GM19452 (cell line): ENCODE data around the gene CLEC16A.
A peak's percentile ranks its signal among the peaks of the same experiment; 100 is the strongest.

ENCODE experiments used
- ATAC-seq: cut with Tn5 transposase; IDR thresholded peaks from one replicate; pipeline ENCODE4 v1.9.1; 2021; ENCODE audit not compliant: unreplicated experiment

The CLEC16A gene

GRCh38 chr16:11167581-11167980 is 223.2 kb downstream of the CLEC16A start:
- no peak for ATAC-seq

GRCh38 chr16:11168386-11169051 is 224.2 kb downstream of the CLEC16A start:
- no peak for ATAC-seq

- ATAC-seq, result no peak
Observed at GRCh38 chr16:11169641-11170040, 225.3 kb downstream of the CLEC16A start.

GRCh38 chr16:11170201-11170600 is 225.8 kb downstream of the CLEC16A start:
- ATAC-seq, result no peak

- no peak for ATAC-seq
Observed at GRCh38 chr16:11170696-11171447, 226.5 kb downstream of the CLEC16A start.

- ATAC-seq, result no peak
Observed at GRCh38 chr16:11171448-11171709, 227.0 kb downstream of the CLEC16A start.

- no peak for ATAC-seq
Observed at GRCh38 chr16:11171757-11172299, 227.5 kb downstream of the CLEC16A start.

DNA sequence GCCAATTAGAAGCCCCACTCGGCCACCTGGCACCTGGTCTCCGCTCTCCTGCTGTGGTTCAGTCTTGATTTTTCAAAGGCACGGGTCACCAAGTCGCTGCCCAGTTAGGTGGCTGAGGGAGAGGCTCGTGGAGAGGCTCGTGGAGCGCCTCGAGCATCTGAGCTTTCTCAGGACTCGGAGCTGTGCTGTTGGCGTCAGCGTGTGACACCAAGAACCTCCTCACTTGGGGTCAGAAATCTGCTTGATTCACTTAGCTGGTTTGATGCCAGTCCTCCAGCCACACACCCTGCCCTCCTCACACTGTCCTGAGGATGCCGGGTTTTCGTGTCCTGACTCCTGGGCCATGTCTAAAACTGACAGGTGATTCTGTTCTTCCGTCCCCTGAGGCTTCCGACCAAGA is 229.1 kb downstream of the CLEC16A start:
- ATAC-seq, result no peak

- ATAC-seq, result no peak
Observed at GRCh38 chr16:11174141-11174540, 229.8 kb downstream of the CLEC16A start.

DNA sequence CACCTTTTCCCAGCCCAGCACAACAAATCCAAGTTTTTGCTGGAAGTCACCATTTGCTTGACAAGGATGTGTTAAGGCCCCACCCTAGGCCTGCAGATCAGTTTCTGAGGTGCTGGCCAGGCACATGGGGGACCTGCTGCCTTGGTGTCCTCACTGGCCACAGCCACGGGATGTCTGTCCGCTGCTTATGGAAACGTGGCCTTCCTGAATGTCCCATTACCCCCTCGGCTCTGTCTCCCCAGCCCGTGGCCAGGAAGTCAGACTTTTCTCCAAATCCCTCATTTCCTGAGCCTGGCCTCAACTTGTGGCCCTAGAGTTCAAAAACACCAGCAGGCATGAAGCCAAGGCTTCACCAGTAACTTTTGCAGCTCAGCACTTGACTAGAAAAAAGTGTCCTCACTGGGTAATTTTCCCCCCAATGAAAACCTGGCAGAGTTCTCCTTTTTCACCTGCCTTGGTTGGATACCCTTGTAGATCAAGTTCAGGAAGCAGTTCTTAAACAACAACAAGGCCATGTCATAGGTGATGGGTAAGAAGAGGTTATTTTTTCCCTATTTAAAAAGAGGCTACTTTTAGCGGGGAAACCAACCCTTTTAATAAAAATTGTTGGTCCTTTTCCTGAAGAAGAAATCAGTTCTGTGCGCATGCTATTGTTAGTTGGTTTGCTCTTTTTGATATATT is 230.9 kb downstream of the CLEC16A start:
- no peak for ATAC-seq

DNA sequence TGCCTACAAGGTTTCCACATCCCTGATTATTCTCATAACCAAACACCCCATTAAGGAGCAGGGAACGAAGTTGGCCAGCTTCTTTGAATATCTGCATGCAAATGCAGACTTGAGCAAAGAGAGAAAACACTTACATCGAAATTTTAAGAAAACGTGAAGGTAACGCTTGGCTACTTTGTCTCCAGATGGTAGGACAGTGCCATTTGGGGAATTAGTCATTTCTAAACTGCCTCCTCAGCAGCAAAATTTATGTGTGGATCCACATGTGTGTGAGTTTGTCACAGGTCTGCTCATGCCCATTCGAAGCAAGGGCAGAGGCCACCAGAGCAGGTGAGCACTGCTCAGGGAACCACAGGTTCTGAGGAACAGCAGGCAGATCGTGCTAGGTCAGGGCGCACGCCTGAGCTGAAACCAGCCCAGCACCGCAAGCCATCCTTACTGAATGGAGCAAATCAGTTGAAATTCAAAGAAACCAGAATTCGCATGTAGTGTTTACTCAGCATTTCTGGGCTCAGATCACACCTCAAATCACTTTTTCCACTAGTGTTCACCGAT is 231.5 kb downstream of the CLEC16A start:
- peak; percentile 55 for ATAC-seq

GRCh38 chr16:11177578-11178160 is 233.3 kb downstream of the CLEC16A start:
- no peak for ATAC-seq

- no peak for ATAC-seq
Observed at GRCh38 chr16:11178424-11178823, 234.1 kb downstream of the CLEC16A start.

DNA sequence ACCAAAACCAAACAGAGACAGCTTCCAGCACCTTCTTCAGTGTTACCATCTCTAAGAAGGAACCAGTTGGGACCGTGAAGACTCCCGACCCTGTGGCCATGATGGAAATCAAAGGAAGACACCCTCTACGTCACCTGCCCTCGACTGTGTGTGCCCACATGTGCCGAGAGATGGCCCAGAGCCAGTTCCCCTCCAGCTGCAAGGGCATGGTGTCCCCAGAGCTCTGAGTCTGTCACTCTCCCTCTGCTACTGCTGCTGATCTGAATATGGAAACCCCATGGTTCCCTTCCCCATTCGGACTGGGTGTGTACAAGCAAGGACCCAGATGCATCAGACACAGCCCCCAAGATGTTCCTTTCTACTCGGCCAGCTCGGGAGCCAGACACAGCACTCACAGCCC is 235.2 kb downstream of the CLEC16A start:
- no peak for ATAC-seq

GRCh38 chr16:11180489-11180888 is 236.1 kb downstream of the CLEC16A start:
- ATAC-seq, result no peak

DNA sequence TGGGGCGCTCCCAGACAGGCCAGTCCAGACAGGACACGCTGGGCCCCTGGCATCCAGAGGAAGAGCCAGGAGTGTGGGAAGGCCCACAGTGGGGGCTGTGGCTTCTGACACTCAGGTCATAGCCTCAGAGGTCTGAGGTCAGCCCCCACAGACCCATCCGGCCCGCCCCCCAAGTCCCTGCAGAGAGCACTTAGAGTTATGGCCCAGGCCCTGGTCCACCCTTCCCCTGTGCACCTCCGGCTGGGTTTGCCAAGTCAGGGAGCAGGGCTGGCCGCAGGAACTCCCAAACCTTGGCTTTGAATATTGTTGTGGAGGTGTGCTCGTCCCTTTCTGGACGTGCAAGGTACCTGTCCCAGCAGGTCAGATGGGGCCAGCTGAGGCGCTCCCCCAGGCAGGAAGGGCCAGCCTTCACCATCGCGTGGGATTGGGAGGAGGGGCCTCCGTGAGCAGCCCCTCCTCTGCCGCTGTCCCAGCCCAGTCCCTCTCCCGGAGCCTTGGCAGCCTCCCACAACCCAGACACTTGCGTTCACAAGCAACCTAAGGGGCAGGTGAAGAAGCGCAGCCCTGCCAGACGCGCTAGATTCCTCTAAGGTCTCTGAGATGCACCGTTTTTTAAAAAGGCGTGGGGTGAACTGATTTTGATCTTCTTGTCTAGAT is 237.0 kb downstream of the CLEC16A start:
- no peak for ATAC-seq

GRCh38 chr16:11181899-11182279 is 237.5 kb downstream of the CLEC16A start:
- ATAC-seq, result no peak

- no peak for ATAC-seq
Observed at GRCh38 chr16:11182411-11182810, 238.0 kb downstream of the CLEC16A start.

DNA sequence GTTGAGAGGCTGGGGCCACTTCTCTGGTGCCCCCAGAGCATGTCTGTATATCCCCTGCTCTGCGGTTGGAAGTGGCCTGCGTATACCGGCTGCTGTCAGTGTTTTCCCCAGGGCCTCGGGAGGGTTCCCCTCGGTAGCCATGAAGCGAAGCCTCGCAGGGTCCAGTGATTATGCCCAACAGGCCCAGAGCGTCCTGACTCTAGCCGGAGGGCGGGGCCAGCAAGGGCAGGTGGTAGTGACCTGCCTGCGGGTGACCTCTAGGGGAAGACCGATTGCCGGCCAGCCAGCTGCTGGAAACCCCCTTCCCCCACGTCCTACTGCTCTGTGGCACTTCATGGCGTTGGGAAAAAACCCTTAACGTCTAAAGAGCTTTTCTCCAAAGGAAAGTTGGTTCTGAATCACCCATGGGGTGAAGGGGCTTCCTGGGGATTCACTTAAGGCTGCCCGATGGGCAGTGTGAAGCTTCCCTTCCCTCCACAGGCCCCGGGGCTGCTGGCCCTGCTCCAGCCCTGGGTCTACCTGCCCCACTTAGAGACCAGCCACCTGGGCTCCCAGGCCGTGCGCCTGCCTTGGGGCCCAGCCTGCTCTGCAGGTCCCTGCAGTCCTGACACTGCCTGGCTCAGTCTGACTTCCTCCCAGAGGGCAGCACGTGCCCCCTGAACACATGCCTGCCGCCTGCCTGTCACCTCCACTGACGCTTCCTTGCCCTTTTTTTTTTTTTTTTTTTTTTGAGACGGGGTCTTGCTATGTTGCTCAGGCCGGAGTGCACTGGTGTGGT is 238.9 kb downstream of the CLEC16A start:
- peak; percentile 49 for ATAC-seq

DNA sequence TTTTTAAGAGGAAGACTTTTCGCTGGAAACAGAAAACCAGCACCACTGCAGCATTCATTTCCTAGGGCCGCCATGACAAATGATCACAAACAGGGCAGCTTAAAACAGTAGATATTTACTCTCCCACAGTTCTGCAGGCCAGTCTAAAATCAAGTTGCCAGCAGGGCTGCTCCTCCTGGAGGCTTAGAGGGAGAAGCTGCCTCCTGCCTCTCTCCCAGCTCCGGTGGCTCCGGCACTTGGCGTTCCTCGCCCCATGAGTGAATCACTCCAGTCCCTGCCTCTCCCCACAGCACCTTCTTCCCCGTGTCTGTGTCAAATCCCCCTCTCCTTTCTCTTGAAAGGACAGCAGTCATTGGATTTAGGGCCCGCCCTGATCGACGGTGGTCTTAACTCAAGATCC is 239.6 kb downstream of the CLEC16A start:
- ATAC-seq, result no peak
